HepG2 (cell line): ENCODE results near the gene KCNS1. TPM values are rescaled to one million over a fixed set of nuclear protein-coding genes. Genes with fewer than 3 reads are reported as not detected.

Experiments used
- ATAC-seq: fragments of 200-7000 bp; cut with Tn5 transposase; 3 replicates; pipeline ENCODE4 v1.9.1; 2020; ENCODE audit warnings: mild to moderate bottlenecking, moderate library complexity
- BruUV-seq: library from RNA; stranded (reverse); fragments of 400-500 nt; replicated peaks from 2 replicates; lab custom pipeline; 2021; lab: Mats Ljungman, UMichigan
- CTCF ChIA-PET: fragments of 300-600 bp; formaldehyde crosslinking; extraction: SDS; loops from one replicate; lab custom pipeline; 2021; ENCODE audit warnings: low total read pairs, inconsistent platforms, low intra/inter-chr PET ratio; lab: Yijun Ruan, JAX
- POLR2A ChIA-PET: fragments of 350-600 bp; sonication (Branson Sonifier 250); formaldehyde crosslinking; loops from one replicate; lab custom pipeline; 2020; ENCODE audit warnings: antibody characterized with exemption, inconsistent platforms; lab: Yijun Ruan, JAX
- DNase-seq: peaks from one replicate; pipeline ENCODE4 v3.0.0-alpha.2; 2015; ENCODE audit warnings: low spot score
- FAIRE-seq: peaks from 3 replicates; lab custom pipeline; 2011; peaks lifted over from hg19 to GRCh38; lab: Jason Lieb, UNC
- H2AFZ ChIP-seq: one replicate; pipeline ENCODE4 v1.6.1; 2011; ENCODE audit warnings: low read length, inconsistent platforms
- H3K27ac ChIP-seq: fragments of 300-600 bp; 3 replicates; pipeline ENCODE4 v1.8.0; 2011; ENCODE audit warnings: mixed run types, mild to moderate bottlenecking, mixed read lengths, low read length, inconsistent platforms; ENCODE audit not compliant: insufficient read depth; ENCODE audit errors: extremely low read length
- H3K27me3 ChIP-seq, 2 experiments: fragments of 200-600 bp in 1 of 2; 2 replicates in 1 of 2; 3 replicates in 1 of 2; pipeline versions ENCODE4 v1.6.0 to v1.8.0; 2011; ENCODE audit warnings: low read length in 2 of 2, mild to moderate bottlenecking in 2 of 2, moderate library complexity in 2 of 2, inconsistent platforms in 1 of 2; ENCODE audit not compliant: insufficient read depth in 2 of 2, control insufficient read depth in 1 of 2
- H3K36me3 ChIP-seq, 2 experiments: fragments of 200-600 bp in 1 of 2; replicated peaks in 1 of 2; 2 replicates in 1 of 2; 3 replicates in 1 of 2; pipeline versions ENCODE4 v1.5.1 to v1.8.0; 2011; ENCODE audit warnings: low read length in 2 of 2, inconsistent platforms in 1 of 2; ENCODE audit not compliant: insufficient read depth in 2 of 2, control insufficient read depth in 1 of 2
- H3K4me1 ChIP-seq: 2 replicates; pipeline ENCODE4 v1.5.1; 2012; ENCODE audit warnings: low read length, inconsistent platforms; ENCODE audit not compliant: insufficient read depth
- H3K4me2 ChIP-seq: 2 replicates; pipeline ENCODE4 v1.6.0; 2011; ENCODE audit warnings: low read depth, low read length, inconsistent platforms
- H3K4me3 ChIP-seq, 3 experiments: fragments of 200-600 bp in 1 of 3; sonication (generic), shearing (Covaris generic) in 1 of 3; replicated peaks in 1 of 3; 2 replicates each; pipeline ENCODE4 v1.5.1; 2011 to 2016; ENCODE audit warnings: low read length in 3 of 3, inconsistent platforms in 2 of 3, low read depth in 2 of 3, mild to moderate bottlenecking in 2 of 3, control low read depth in 1 of 3, mixed read lengths in 1 of 3; ENCODE audit not compliant: insufficient read depth in 1 of 3
- H3K79me2 ChIP-seq: one replicate; pipeline ENCODE4 v1.6.1; 2011; ENCODE audit warnings: low read length, inconsistent platforms; ENCODE audit not compliant: insufficient read depth
- H3K9ac ChIP-seq: 2 replicates; pipeline ENCODE4 v1.6.0; 2011; ENCODE audit warnings: mild to moderate bottlenecking, low read depth, low read length, inconsistent platforms; ENCODE audit not compliant: insufficient read depth
- H3K9me3 ChIP-seq: 2 replicates; pipeline ENCODE4 v1.5.1; 2012; ENCODE audit warnings: mild to moderate bottlenecking, low read length
- H4K20me1 ChIP-seq: 2 replicates; pipeline ENCODE4 v1.6.0; 2011; ENCODE audit warnings: inconsistent platforms, mild to moderate bottlenecking, low read length, moderate library complexity; ENCODE audit not compliant: insufficient read depth
- SRF ChIP-seq: IDR thresholded peaks from 2 replicates; pipeline ENCODE4 v1.6.1; 2011; ENCODE audit warnings: mild to moderate bottlenecking, low read depth, low read length, moderate library complexity
- ZNF281 ChIP-seq: sonication (generic); formaldehyde crosslinking; IDR thresholded peaks from 2 replicates; pipeline ENCODE4 v1.4.0; 2020; ENCODE audit warnings: missing genetic modification reagents, borderline replicate concordance
- ZNF644 ChIP-seq: IDR thresholded peaks from 2 replicates; pipeline ENCODE4 v1.6.1; 2016; ENCODE audit warnings: low read depth
- WGBS: methylation state at CpG from one replicate; pipeline ENCODE4 v1.1.6; 2017; ENCODE audit warnings: low lambda C conversion rate; 5-methylcytosine and 5-hydroxymethylcytosine counted together
- in situ Hi-C: cut with HindIII; loops from 2 replicates; pipeline ENCODE4 v1.10.0; 2017; ENCODE audit warnings: low pct_unique_long_range_greater_than_20kb; ENCODE audit not compliant: extremely low pct_ligation_motif_present
- intact Hi-C: fragments of 100-400 bp; cut with micrococcal nuclease; formaldehyde crosslinking; loops from one replicate; pipeline ENCODE4 v1.10.0; 2022; ENCODE audit not compliant: unreplicated experiment
- polyA plus RNA-seq, 8 experiments: library from polyadenylated mRNA; depleted of rRNA in 3 of 8; stranded (reverse) in 7 of 8; unstranded in 1 of 8; fragments of >200 nt; fragmentation: Illumina TruSeq in 4 of 8; extraction: Trizol in 4 of 8; gene quantifications; 2 replicates each; pipeline versions ENCODE4 v1.2.1 to v1.2.3, GENCODE V29; 2011 to 2016; ENCODE audit warnings: low read depth in 4 of 8, missing spikeins in 1 of 8, mixed read lengths in 1 of 8; ENCODE audit not compliant: insufficient read depth in 1 of 8
- total RNA-seq, 5 experiments: library from RNA; depleted of rRNA; stranded (reverse); fragments of >200 nt; fragmentation: Illumina TruSeq; extraction: Trizol; gene quantifications; 2 replicates each; pipeline ENCODE4 v1.2.3, GENCODE V29; 2016; ENCODE audit warnings: low read depth in 1 of 5

The KCNS1 gene
- total and polyA plus RNA-seq, 2 of the 13 experiments (the other 11 are each of a cell fraction or from before 2014, with no cell fraction given): 0.03 TPM; not detected in 1

- 26% methylated on average over 3 of the region's 3 CpGs for WGBS
- Histone ChIP-seq H4K20me1 (no peaks in the 10 kb centered on the region), H3K4me3 (no peak overlapping the region), H3K27me3 (no peaks in the 10 kb centered on the region), H3K4me2 (no peak overlapping the region), H2AFZ (no peak overlapping the region), H3K4me1 (no peaks in the 10 kb centered on the region), H3K36me3 (no peaks in the 10 kb centered on the region), H3K9ac (no peak overlapping the region), H3K27ac (no peak overlapping the region), H3K9me3 (no peaks in the 10 kb centered on the region), H3K79me2 (no peaks in the 10 kb centered on the region)
- intact Hi-C loops (no loop called here), in situ Hi-C loops (loop anchor here (10.0 kb wide), 1 partner anchor 47 kb away; no protein-coding TSS in a partner anchor)
- POLR2A ChIA-PET: no interaction called here
- TF ChIP-seq SRF (0 out of 2 replicates have a peak, but pooled peaks have one; percentile 16), ZNF281 (no peak)
- ATAC-seq: no peak
- BruUV-seq: no TSS peak
- no peak for DNase-seq
- FAIRE-seq: no peak
- CTCF ChIA-PET: no interaction called here
Observed at GRCh38 chr20:45091366-45091765, 9.6 kb downstream of the KCNS1 start.

- Histone ChIP-seq H3K27ac (no peak overlapping the region), H4K20me1 (no peaks in the 10 kb centered on the region), H3K79me2 (no peaks in the 10 kb centered on the region), H3K4me3 (no peak overlapping the region), H3K4me2 (no peak overlapping the region), H3K9ac (no peak overlapping the region), H2AFZ (no peak overlapping the region), H3K9me3 (no peaks in the 10 kb centered on the region), H3K36me3 (no peaks in the 10 kb centered on the region), H3K4me1 (no peaks in the 10 kb centered on the region), H3K27me3 (no peaks in the 10 kb centered on the region)
- TF ChIP-seq ZNF644 (CRISPR knock-in tag): no peak
- no TSS peak for BruUV-seq
- in situ Hi-C loops (loop anchor here (10.0 kb wide), 1 partner anchor 46 kb away; no protein-coding TSS in a partner anchor), intact Hi-C loops (no loop called here)
- no peak for FAIRE-seq
- no peak for DNase-seq
- WGBS: 64% methylated on average over 3 of the region's 3 CpGs
- no peak for ATAC-seq
- CTCF ChIA-PET: no interaction called here
- POLR2A ChIA-PET: no interaction called here
Observed at GRCh38 chr20:45090481-45090880, 10.4 kb downstream of the KCNS1 start.
